Measurements from ENCODE around the gene SEPTIN11. TPM values are rescaled to one million over a fixed set of nuclear protein-coding genes. Genes with fewer than 3 reads are reported as not detected.

SEPTIN11 gene
- polyA plus RNA-seq, 1 donor from 2014 or later, result 61.3 TPM

GRCh38 chr4:76984788-76985211 is 35.2 kb downstream of the SEPTIN11 start:
- no peaks in the 10 kb centered on the region for H3K27me3 ChIP-seq (ENCODE audit: insufficient read depth, low read depth, low read length)
- no peak for TF ChIP-seq POLR2AphosphoS5 (IDR thresholded peaks at IDR 0.05)
- TF ChIP-seq EZH2 (IDR thresholded peaks at IDR 0.05; ENCODE audit: borderline replicate concordance, insufficient read depth, low read length, poor library complexity, severe bottlenecking), result no peak
- H3K27ac ChIP-seq (ENCODE audit: low read length), result no peak overlapping the region
- H3K4me2 ChIP-seq (ENCODE audit: low read length), result no peak overlapping the region
- H4K20me1 ChIP-seq (ENCODE audit: insufficient read depth), result no peaks in the 10 kb centered on the region
- peaks cover 76% of the 10 kb centered on the region for H3K79me2 ChIP-seq (replicated peaks; ENCODE audit: insufficient read depth, low read length)
- H3K9me3 ChIP-seq (ENCODE audit: low read length), result no peaks in the 10 kb centered on the region
- no peaks in the 10 kb centered on the region for H3F3A ChIP-seq (ENCODE audit: insufficient read depth, low read length, poor library complexity, severe bottlenecking)
- no peak overlapping the region for H3K4me3 ChIP-seq (ENCODE audit: low read length)
- H2AFZ ChIP-seq (ENCODE audit: low read depth, low read length), result no peak overlapping the region
- H3K36me3 ChIP-seq (ENCODE audit: insufficient read depth, low read length), result no peaks in the 10 kb centered on the region
- no peaks in the 10 kb centered on the region for H3K9me2 ChIP-seq (ENCODE audit: insufficient read depth, low read length)
- H3K9ac ChIP-seq (ENCODE audit: low read length), result no peak overlapping the region

- H3K79me2 ChIP-seq (replicated peaks; ENCODE audit: insufficient read depth, low read length), result peaks cover 87% of the 10 kb centered on the region
- peaks cover 5% of the 10 kb centered on the region for H3K9me3 ChIP-seq (ENCODE audit: low read length)
- no peak overlapping the region for H3K4me3 ChIP-seq (ENCODE audit: low read length)
- H3K4me2 ChIP-seq (ENCODE audit: low read length), result no peak overlapping the region
- H3K9ac ChIP-seq (ENCODE audit: low read length), result no peak overlapping the region
- H3K36me3 ChIP-seq (ENCODE audit: insufficient read depth, low read length), result no peaks in the 10 kb centered on the region
- H3K27me3 ChIP-seq (ENCODE audit: insufficient read depth, low read depth, low read length), result no peaks in the 10 kb centered on the region
- H2AFZ ChIP-seq (ENCODE audit: low read depth, low read length), result no peak overlapping the region
- H3F3A ChIP-seq (ENCODE audit: insufficient read depth, low read length, poor library complexity, severe bottlenecking), result no peaks in the 10 kb centered on the region
- no peaks in the 10 kb centered on the region for H4K20me1 ChIP-seq (ENCODE audit: insufficient read depth)
- TF ChIP-seq MXI1 (conservative IDR thresholded peaks at IDR 0.05; ENCODE audit: poor library complexity, severe bottlenecking) (no peak), REST (IDR thresholded peaks at IDR 0.05; ENCODE audit: borderline replicate concordance) (no peak), CTCF (IDR thresholded peaks at IDR 0.05; ENCODE audit: poor library complexity, severe bottlenecking) (no peak), EZH2 (IDR thresholded peaks at IDR 0.05; ENCODE audit: borderline replicate concordance, insufficient read depth, low read length, poor library complexity, severe bottlenecking) (no peak), EP300 (conservative IDR thresholded peaks at IDR 0.05; ENCODE audit: poor library complexity, severe bottlenecking) (no peak), RAD21 (conservative IDR thresholded peaks at IDR 0.05) (no peak), SMC3 (conservative IDR thresholded peaks at IDR 0.05; ENCODE audit: poor library complexity) (no peak), POLR2AphosphoS5 (IDR thresholded peaks at IDR 0.05) (no peak), TAF1 (IDR thresholded peaks at IDR 0.05; ENCODE audit: low read depth) (no peak)
- no peaks in the 10 kb centered on the region for H3K9me2 ChIP-seq (ENCODE audit: insufficient read depth, low read length)
- H3K27ac ChIP-seq (ENCODE audit: low read length), result no peak overlapping the region
Observed at GRCh38 chr4:76987153-76987591, 37.6 kb downstream of the SEPTIN11 start.
